Measurements from ENCODE around the gene DLK2.
A peak's percentile ranks its signal among the peaks of the same experiment; 100 is the strongest.

The DLK2 gene

GRCh38 chr6:43481075-43481474 is 25.7 kb upstream of the DLK2 start:
- Histone ChIP-seq H3K27ac (ENCODE audit: low read depth, low read length) (no peak overlapping the region), H3K9me2 (replicated peaks; ENCODE audit: insufficient read depth, low read length) (no peaks in the 10 kb centered on the region), H2AFZ (ENCODE audit: low read depth, low read length, severe bottlenecking) (no peak overlapping the region), H3K27me3 (ENCODE audit: low read length) (no peaks in the 10 kb centered on the region), H3F3A (ENCODE audit: insufficient read depth) (peaks cover 8% of the 10 kb centered on the region; the same call in 1 of the 2 replicates), H3K9ac (ENCODE audit: low read length) (no peak overlapping the region), H3K36me3 (ENCODE audit: low read length) (no peaks in the 10 kb centered on the region), H4K20me1 (ENCODE audit: low read depth, low read length) (0 out of 2 replicates have a peak, but pooled peaks cover 3% of the 10 kb centered on the region), H3K4me3 (ENCODE audit: insufficient read depth, low read length, poor library complexity, severe bottlenecking) (no peak overlapping the region), H3K9me3 (ENCODE audit: insufficient read depth, low read length) (no peaks in the 10 kb centered on the region), H3K79me2 (ENCODE audit: insufficient read depth, low read length) (peaks cover 28% of the 10 kb centered on the region), H3K4me2 (ENCODE audit: low read depth, low read length, poor library complexity, severe bottlenecking) (peak overlapping the region; percentile 0)
- TF ChIP-seq EZH2phosphoT487 (conservative IDR thresholded peaks at IDR 0.05; ENCODE audit: low read length), result no peak

- Histone ChIP-seq H4K20me1 (ENCODE audit: low read depth, low read length) (0 out of 2 replicates have a peak, but pooled peaks cover 3% of the 10 kb centered on the region), H3K4me2 (ENCODE audit: low read depth, low read length, poor library complexity, severe bottlenecking) (peak overlapping the region; percentile 87), H3K4me3 (ENCODE audit: insufficient read depth, low read length, poor library complexity, severe bottlenecking) (peak overlapping the region; percentile 69), H3K36me3 (ENCODE audit: low read length) (no peaks in the 10 kb centered on the region), H3K79me2 (ENCODE audit: insufficient read depth, low read length) (peaks cover 28% of the 10 kb centered on the region), H2AFZ (ENCODE audit: low read depth, low read length, severe bottlenecking) (peak overlapping the region; percentile 87), H3K9ac (ENCODE audit: low read length) (peak overlapping the region; percentile 75), H3K27me3 (ENCODE audit: low read length) (no peaks in the 10 kb centered on the region), H3K9me2 (replicated peaks; ENCODE audit: insufficient read depth, low read length) (no peaks in the 10 kb centered on the region), H3F3A (ENCODE audit: insufficient read depth) (peaks cover 8% of the 10 kb centered on the region; the same call in 1 of the 2 replicates), H3K9me3 (ENCODE audit: insufficient read depth, low read length) (no peaks in the 10 kb centered on the region), H3K27ac (ENCODE audit: low read depth, low read length) (no peak overlapping the region)
- TF ChIP-seq EZH2phosphoT487 (conservative IDR thresholded peaks at IDR 0.05; ENCODE audit: low read length) (no peak), CTCF (IDR thresholded peaks at IDR 0.05; ENCODE audit: insufficient read depth, low read length, poor library complexity, severe bottlenecking) (no peak)
These were observed 22.6 kb upstream of the DLK2 start for GRCh38 chr6:43478008-43478372.

GRCh38 chr6:43477235-43478007 is 22.1 kb upstream of the DLK2 start, which contains the start of gene TJAP1:
Gene TJAP1, plus strand, starts transcription at chr6:43477570. Its CDS starts 21,432 bp downstream, at chr6:43499002.
- no peaks in the 10 kb centered on the region for H3K9me2 ChIP-seq (replicated peaks; ENCODE audit: insufficient read depth, low read length)
- H3K4me3 ChIP-seq (ENCODE audit: insufficient read depth, low read length, poor library complexity, severe bottlenecking), result peak within 1 kb of the TSS; percentile 69
- H3K27ac ChIP-seq (ENCODE audit: low read depth, low read length), result no peak within 1 kb of the TSS; the same call in 1 of the 2 replicates
- H3K27me3 ChIP-seq (ENCODE audit: low read length), result no peaks in the 10 kb centered on the region
- TF ChIP-seq CTCF (IDR thresholded peaks at IDR 0.05; ENCODE audit: insufficient read depth, low read length, poor library complexity, severe bottlenecking) (no peak), EZH2phosphoT487 (conservative IDR thresholded peaks at IDR 0.05; ENCODE audit: low read length) (no peak)
- H3K4me2 ChIP-seq (ENCODE audit: low read depth, low read length, poor library complexity, severe bottlenecking), result peak within 1 kb of the TSS; percentile 87
- peak within 1 kb of the TSS; percentile 87 for H2AFZ ChIP-seq (ENCODE audit: low read depth, low read length, severe bottlenecking)
- H3K79me2 ChIP-seq (ENCODE audit: insufficient read depth, low read length), result peaks cover 25% of the 10 kb centered on the region
- peak within 1 kb of the TSS; percentile 75 for H3K9ac ChIP-seq (ENCODE audit: low read length)
- 0 out of 2 replicates have a peak, but pooled peaks cover 2% of the 10 kb centered on the region for H4K20me1 ChIP-seq (ENCODE audit: low read depth, low read length)
- no peaks in the 10 kb centered on the region for H3K36me3 ChIP-seq (ENCODE audit: low read length)
- H3K9me3 ChIP-seq (ENCODE audit: insufficient read depth, low read length), result no peaks in the 10 kb centered on the region
- H3F3A ChIP-seq (ENCODE audit: insufficient read depth), result peaks cover 8% of the 10 kb centered on the region; the same call in 1 of the 2 replicates

GRCh38 chr6:43476746-43477145 is 21.4 kb upstream of the DLK2 start:
- Histone ChIP-seq H3K9me3 (ENCODE audit: insufficient read depth, low read length) (no peaks in the 10 kb centered on the region), H4K20me1 (ENCODE audit: low read depth, low read length) (no peaks in the 10 kb centered on the region), H3F3A (ENCODE audit: insufficient read depth) (peaks cover 8% of the 10 kb centered on the region; the same call in 1 of the 2 replicates), H3K79me2 (ENCODE audit: insufficient read depth, low read length) (peaks cover 19% of the 10 kb centered on the region), H3K9me2 (replicated peaks; ENCODE audit: insufficient read depth, low read length) (no peaks in the 10 kb centered on the region), H3K4me3 (ENCODE audit: insufficient read depth, low read length, poor library complexity, severe bottlenecking) (peak overlapping the region; percentile 69), H3K9ac (ENCODE audit: low read length) (peak overlapping the region; percentile 75), H3K4me2 (ENCODE audit: low read depth, low read length, poor library complexity, severe bottlenecking) (peak overlapping the region; percentile 87), H3K27ac (ENCODE audit: low read depth, low read length) (no peak overlapping the region), H2AFZ (ENCODE audit: low read depth, low read length, severe bottlenecking) (peak overlapping the region; percentile 87), H3K27me3 (ENCODE audit: low read length) (no peaks in the 10 kb centered on the region), H3K36me3 (ENCODE audit: low read length) (no peaks in the 10 kb centered on the region)
- TF ChIP-seq CTCF (IDR thresholded peaks at IDR 0.05; ENCODE audit: insufficient read depth, low read length, poor library complexity, severe bottlenecking), result no peak
- no peak for TF ChIP-seq EZH2phosphoT487 (conservative IDR thresholded peaks at IDR 0.05; ENCODE audit: low read length)
